Measurements from ENCODE around the gene MIER2. TPM values are rescaled to one million over a fixed set of nuclear protein-coding genes. Genes with fewer than 3 reads are reported as not detected.

Gene MIER2
- total RNA-seq, 1 experiment from 2014 or later, result 22.8 TPM

DNA sequence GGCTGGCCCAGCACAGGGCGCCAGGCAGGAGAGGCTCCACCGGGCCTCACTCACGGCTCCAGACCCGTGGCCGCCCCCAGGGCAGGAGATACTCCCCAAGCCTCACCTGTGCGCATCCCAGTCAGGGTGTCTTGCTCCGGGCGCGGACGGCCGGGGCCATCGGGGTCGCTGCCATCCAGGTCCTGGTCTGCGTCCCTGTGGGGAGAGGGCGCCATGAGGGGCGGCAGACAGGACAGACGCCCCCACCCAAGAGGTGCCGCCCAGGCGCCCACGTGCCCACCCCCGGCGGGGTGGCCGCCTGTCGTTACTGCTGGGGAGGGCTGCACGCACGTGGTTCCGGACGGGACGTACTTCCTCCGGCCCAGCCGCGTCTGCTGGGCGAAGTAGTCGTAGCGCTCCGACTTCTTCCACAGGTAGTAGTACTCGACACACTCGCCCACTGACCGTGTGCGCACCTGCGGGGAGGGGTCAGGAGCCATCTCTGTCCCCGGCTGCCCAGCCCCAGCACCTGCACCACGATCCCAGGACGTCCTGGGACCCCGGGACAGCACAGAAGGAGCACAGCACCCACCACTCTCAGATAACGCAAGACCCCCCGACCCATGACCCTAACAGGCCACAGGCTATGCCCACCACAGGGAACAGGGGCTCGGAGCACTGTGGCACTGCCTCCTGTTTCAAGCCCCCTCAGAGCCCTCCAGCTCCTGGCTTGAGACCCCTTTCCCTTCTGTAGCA is 36.0 kb downstream of the MIER2 start:
- CTCF ChIA-PET, result no interaction called here
- intact Hi-C loops (cut with micrococcal nuclease; ENCODE audit: unreplicated experiment), result no loop called here
- TF ChIP-seq, protein P1, sequence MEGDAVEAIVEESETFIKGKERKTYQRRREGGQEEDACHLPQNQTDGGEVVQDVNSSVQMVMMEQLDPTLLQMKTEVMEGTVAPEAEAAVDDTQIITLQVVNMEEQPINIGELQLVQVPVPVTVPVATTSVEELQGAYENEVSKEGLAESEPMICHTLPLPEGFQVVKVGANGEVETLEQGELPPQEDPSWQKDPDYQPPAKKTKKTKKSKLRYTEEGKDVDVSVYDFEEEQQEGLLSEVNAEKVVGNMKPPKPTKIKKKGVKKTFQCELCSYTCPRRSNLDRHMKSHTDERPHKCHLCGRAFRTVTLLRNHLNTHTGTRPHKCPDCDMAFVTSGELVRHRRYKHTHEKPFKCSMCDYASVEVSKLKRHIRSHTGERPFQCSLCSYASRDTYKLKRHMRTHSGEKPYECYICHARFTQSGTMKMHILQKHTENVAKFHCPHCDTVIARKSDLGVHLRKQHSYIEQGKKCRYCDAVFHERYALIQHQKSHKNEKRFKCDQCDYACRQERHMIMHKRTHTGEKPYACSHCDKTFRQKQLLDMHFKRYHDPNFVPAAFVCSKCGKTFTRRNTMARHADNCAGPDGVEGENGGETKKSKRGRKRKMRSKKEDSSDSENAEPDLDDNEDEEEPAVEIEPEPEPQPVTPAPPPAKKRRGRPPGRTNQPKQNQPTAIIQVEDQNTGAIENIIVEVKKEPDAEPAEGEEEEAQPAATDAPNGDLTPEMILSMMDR (IDR thresholded peaks at IDR 0.05; ENCODE audit: unreplicated experiment), result no peak
- no peak overlapping the region for H3K27ac Mint-ChIP-seq (ENCODE audit: unreplicated experiment)
- no peak for DNase-seq
- no peaks in the 10 kb centered on the region for H3K27me3 Mint-ChIP-seq (ENCODE audit: unreplicated experiment)
- H3K4me3 Mint-ChIP-seq (ENCODE audit: low read depth, unreplicated experiment), result no peak overlapping the region
- H3K4me1 Mint-ChIP-seq (ENCODE audit: low read depth, unreplicated experiment), result no peaks in the 10 kb centered on the region
- BruUV-seq (replicated peaks), result no TSS peak
- H3K9me3 Mint-ChIP-seq (ENCODE audit: low read depth, unreplicated experiment), result no peaks in the 10 kb centered on the region
- peaks cover 22% of the 10 kb centered on the region for H3K36me3 Mint-ChIP-seq (ENCODE audit: insufficient read depth, unreplicated experiment)

GRCh38 chr19:307793-308420 is 36.7 kb downstream of the MIER2 start:
- Mint-ChIP-seq H3K4me1 (ENCODE audit: low read depth, unreplicated experiment) (no peaks in the 10 kb centered on the region), H3K4me3 (ENCODE audit: low read depth, unreplicated experiment) (no peak overlapping the region)

GRCh38 chr19:307111-307531 is 37.5 kb downstream of the MIER2 start:
- TF ChIP-seq, protein P1 (IDR thresholded peaks at IDR 0.05; ENCODE audit: unreplicated experiment), result no peak
- CTCF ChIA-PET, result no interaction called here
- Mint-ChIP-seq H3K36me3 (ENCODE audit: insufficient read depth, unreplicated experiment) (peaks cover 19% of the 10 kb centered on the region), H3K27ac (ENCODE audit: unreplicated experiment) (no peak overlapping the region), H3K4me3 (ENCODE audit: low read depth, unreplicated experiment) (no peak overlapping the region), H3K4me1 (ENCODE audit: low read depth, unreplicated experiment) (no peaks in the 10 kb centered on the region), H3K27me3 (ENCODE audit: unreplicated experiment) (no peaks in the 10 kb centered on the region), H3K9me3 (ENCODE audit: low read depth, unreplicated experiment) (no peaks in the 10 kb centered on the region)
- intact Hi-C loops (cut with micrococcal nuclease; ENCODE audit: unreplicated experiment), result no loop called here
- BruUV-seq (replicated peaks), result no TSS peak
- DNase-seq, result no peak

More at GRCh38 chr19:307793-308420, 36.7 kb downstream of the MIER2 start:
- intact Hi-C loops (cut with micrococcal nuclease; ENCODE audit: unreplicated experiment), result no loop called here
- H3K36me3 Mint-ChIP-seq (ENCODE audit: insufficient read depth, unreplicated experiment), result peaks cover 19% of the 10 kb centered on the region
- no peak for DNase-seq
- BruUV-seq (replicated peaks), result no TSS peak
- TF ChIP-seq, protein P1 (IDR thresholded peaks at IDR 0.05; ENCODE audit: unreplicated experiment), result no peak
- H3K27me3 Mint-ChIP-seq (ENCODE audit: unreplicated experiment), result no peaks in the 10 kb centered on the region
- H3K27ac Mint-ChIP-seq (ENCODE audit: unreplicated experiment), result no peak overlapping the region
- CTCF ChIA-PET, result no interaction called here
- no peaks in the 10 kb centered on the region for H3K9me3 Mint-ChIP-seq (ENCODE audit: low read depth, unreplicated experiment)

- intact Hi-C loops (cut with micrococcal nuclease; ENCODE audit: unreplicated experiment), result no loop called here
- no TSS peak for BruUV-seq (replicated peaks)
Measured at GRCh38 chr19:306151-306900, 38.3 kb downstream of the MIER2 start.

More at GRCh38 chr19:306151-306900, 38.3 kb downstream of the MIER2 start:
- H3K9me3 Mint-ChIP-seq (ENCODE audit: low read depth, unreplicated experiment), result no peaks in the 10 kb centered on the region
- H3K27me3 Mint-ChIP-seq (ENCODE audit: unreplicated experiment), result no peaks in the 10 kb centered on the region
- H3K36me3 Mint-ChIP-seq (ENCODE audit: insufficient read depth, unreplicated experiment), result peaks cover 14% of the 10 kb centered on the region
- H3K4me1 Mint-ChIP-seq (ENCODE audit: low read depth, unreplicated experiment), result no peaks in the 10 kb centered on the region
- DNase-seq, result no peak
- TF ChIP-seq, protein P1 (IDR thresholded peaks at IDR 0.05; ENCODE audit: unreplicated experiment), result no peak
- H3K27ac Mint-ChIP-seq (ENCODE audit: unreplicated experiment), result no peak overlapping the region
- CTCF ChIA-PET, result no interaction called here
- H3K4me3 Mint-ChIP-seq (ENCODE audit: low read depth, unreplicated experiment), result no peak overlapping the region
